Fibroblast of villous mesenchyme (primary cell): ENCODE results near the gene PEG3. TPM values are rescaled to one million over a fixed set of nuclear protein-coding genes. Genes with fewer than 3 reads are reported as not detected.

Experiments
- DNase-seq: peaks from one replicate; pipeline ENCODE4 v3.0.0-alpha.2; 2010; ENCODE audit warnings: low read depth
- H3K4me3 ChIP-seq: 2 replicates; pipeline ENCODE4 v1.5.1; 2011; ENCODE audit warnings: low read depth, mild to moderate bottlenecking, low read length
- total RNA-seq: library from RNA; depleted of rRNA; stranded (reverse); fragments of >200 nt; gene quantifications from 2 replicates; pipeline ENCODE4 v1.2.3, GENCODE V29; 2012
- TF ChIP-seq, protein P1 (sequence below): IDR thresholded peaks from 2 replicates; pipeline ENCODE4 v1.5.1; 2012; ENCODE audit warnings: low read depth, mild to moderate bottlenecking, low read length; ENCODE audit not compliant: insufficient read depth

The PEG3 gene
- total RNA-seq, 1 donor: 0.43 TPM

DNA sequence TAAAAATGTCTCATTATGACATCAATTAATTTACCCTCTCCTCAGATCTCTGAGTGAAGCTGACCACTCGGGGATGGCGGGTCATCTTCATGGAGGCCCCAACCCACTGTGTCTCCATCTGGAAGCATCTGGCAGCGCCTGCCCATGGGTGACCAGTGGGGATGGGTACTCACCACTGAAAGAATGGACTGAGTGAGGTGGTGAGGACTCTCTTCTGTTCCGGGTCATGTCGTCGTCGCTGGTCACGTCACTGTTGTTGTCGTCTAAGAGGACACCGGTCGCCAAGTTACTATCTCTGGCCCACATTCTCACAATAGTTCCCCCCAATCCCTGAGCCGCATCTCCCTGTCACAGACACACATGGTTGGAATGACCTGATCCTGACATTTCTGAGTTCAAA is 17.1 kb downstream of the PEG3 start:
- H3K4me3 ChIP-seq: no peak overlapping the region
- TF ChIP-seq, protein P1, sequence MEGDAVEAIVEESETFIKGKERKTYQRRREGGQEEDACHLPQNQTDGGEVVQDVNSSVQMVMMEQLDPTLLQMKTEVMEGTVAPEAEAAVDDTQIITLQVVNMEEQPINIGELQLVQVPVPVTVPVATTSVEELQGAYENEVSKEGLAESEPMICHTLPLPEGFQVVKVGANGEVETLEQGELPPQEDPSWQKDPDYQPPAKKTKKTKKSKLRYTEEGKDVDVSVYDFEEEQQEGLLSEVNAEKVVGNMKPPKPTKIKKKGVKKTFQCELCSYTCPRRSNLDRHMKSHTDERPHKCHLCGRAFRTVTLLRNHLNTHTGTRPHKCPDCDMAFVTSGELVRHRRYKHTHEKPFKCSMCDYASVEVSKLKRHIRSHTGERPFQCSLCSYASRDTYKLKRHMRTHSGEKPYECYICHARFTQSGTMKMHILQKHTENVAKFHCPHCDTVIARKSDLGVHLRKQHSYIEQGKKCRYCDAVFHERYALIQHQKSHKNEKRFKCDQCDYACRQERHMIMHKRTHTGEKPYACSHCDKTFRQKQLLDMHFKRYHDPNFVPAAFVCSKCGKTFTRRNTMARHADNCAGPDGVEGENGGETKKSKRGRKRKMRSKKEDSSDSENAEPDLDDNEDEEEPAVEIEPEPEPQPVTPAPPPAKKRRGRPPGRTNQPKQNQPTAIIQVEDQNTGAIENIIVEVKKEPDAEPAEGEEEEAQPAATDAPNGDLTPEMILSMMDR: no peak
- no peak for DNase-seq

GRCh38 chr19:56822755-56823154 is 17.8 kb downstream of the PEG3 start:
- DNase-seq: no peak
- TF ChIP-seq, protein P1: no peak
- H3K4me3 ChIP-seq: no peak overlapping the region

GRCh38 chr19:56821675-56822074 is 18.9 kb downstream of the PEG3 start:
- no peak for DNase-seq
- TF ChIP-seq, protein P1: no peak
- H3K4me3 ChIP-seq: no peak overlapping the region

DNA sequence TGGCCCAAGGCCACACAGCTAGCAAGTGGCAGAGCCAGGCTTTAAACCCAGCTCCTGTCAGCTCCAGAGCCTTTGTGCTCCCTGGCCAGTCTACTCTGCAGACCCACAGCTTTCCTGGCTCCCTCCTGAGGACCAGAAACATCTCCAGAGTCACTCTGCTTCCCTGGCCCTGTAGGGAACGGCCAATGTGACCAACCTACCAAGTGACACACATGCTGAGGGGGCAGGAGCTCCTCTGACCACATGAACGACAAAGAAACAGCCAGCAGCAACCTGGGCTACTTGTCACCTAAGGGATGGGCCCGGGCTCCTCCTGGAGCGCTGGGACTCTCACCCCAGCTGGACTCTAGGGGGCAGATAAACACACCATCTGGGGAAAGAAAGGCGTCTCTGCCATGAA is 19.3 kb downstream of the PEG3 start:
- no peak overlapping the region for H3K4me3 ChIP-seq
- DNase-seq: no peak
- TF ChIP-seq, protein P1: no peak

DNA sequence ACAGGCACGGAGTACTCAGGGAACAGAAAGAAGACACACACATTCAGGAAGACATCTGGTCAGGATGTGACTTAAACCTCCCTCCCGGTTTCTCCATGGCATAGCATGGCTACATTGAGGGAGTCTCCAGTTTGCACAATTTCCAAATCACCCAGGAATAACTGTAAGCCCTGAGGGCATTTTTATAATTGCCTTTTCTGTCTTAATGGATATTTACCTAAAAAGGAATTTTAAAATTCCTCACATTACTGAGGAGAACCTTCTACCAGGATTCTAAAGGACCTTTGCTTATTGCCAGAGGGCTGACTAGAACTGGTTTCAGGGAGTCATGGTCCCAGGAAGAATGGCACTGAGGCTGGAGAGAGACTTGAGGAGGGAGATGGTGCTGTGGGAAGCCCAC is 21.4 kb downstream of the PEG3 start:
- no peak for DNase-seq
- TF ChIP-seq, protein P1: no peak
- H3K4me3 ChIP-seq: no peak overlapping the region

- no peak for DNase-seq
- no peak overlapping the region for H3K4me3 ChIP-seq
- TF ChIP-seq, protein P1: no peak
These were observed 25.9 kb downstream of the PEG3 start for GRCh38 chr19:56814656-56815055.

GRCh38 chr19:56813531-56813930 is 27.0 kb downstream of the PEG3 start:
- H3K4me3 ChIP-seq: no peak overlapping the region
- TF ChIP-seq, protein P1: no peak
- DNase-seq: no peak
